ENCODE data around the gene CRNN. TPM values are rescaled to one million over a fixed set of nuclear protein-coding genes. Genes with fewer than 3 reads are reported as not detected.

Gene CRNN
- not detected in 2 replicates for total RNA-seq

DNA sequence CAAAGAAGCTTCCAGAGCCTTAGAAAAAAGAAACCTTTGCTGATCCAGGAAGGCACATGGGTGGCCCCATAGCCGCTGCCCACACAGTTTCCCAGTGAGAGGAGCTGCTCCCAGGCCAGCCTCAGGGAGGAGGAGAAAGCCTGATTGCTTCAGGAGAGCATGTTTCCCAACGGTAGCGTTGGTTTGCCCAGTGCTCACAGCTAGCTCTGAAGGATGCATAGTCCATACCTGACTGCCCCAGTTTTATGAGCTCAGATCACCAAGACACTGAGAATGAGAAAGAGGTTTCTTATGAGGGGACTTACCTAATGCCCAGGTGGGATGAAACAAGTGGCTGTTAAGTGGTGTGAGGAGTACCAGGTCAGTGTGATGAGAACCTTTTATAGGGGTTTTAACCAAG, at the start of gene CRNN:
Gene CRNN, minus strand, starts transcription at position 355 of the 400 bp plus-strand sequence. CDS start 2,030 bp downstream, outside the sequence.

DNA sequence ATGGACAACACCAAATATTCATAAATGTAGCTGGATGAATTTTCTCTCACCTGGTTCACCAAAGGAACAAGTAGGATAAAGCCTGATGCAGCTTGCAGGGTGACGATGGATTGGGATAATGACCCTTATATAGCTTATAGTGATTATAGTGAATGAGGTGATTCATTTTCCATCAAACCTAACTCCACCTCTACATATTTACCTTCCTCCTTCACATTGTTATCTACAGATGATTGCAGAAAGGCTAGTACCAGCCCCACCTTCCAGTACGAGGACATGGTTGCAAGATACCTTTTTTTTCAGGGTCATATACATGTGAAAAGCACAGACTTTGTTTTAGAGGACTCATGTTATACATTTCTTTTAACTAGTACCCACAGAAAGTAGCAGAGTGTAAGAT, 54.2 kb downstream of the CRNN start, which contains the start of gene FLG2:
Gene FLG2, minus strand, starts transcription at position 101 of the 400 bp plus-strand sequence. CDS start 1,122 bp downstream, outside the sequence.

Small RNA genes within 50 kb of the gene (small RNA-seq; reads per million reads assigned to genes)
- gene HMGN3P1: not detected

Other genes starting within 250 kb of the CRNN start
- gene HRNR, start 190.1 kb downstream of the CRNN start, total RNA-seq: not detected in 2 replicates
- gene FLG, start 89.0 kb downstream of the CRNN start, total RNA-seq: under 0.01 and 0.54 TPM in 2 replicates
- gene FLG2, start 54.3 kb downstream of the CRNN start, total RNA-seq: not detected in 2 replicates
- not detected in 2 replicates for gene LCE5A, start 96.5 kb upstream of the CRNN start, total RNA-seq
- not detected in 2 replicates for gene CRCT1, start 100.2 kb upstream of the CRNN start, total RNA-seq
- gene LCE3E, start 152.5 kb upstream of the CRNN start, total RNA-seq: not detected in 2 replicates
- gene LCE3D, start 166.3 kb upstream of the CRNN start, total RNA-seq: not detected in 2 replicates
- gene LCE3C, start 186.0 kb upstream of the CRNN start, total RNA-seq: not detected in 2 replicates
- not detected in 2 replicates for gene LCE3B, start 199.5 kb upstream of the CRNN start, total RNA-seq
- not detected in 2 replicates for gene LCE3A, start 208.8 kb upstream of the CRNN start, total RNA-seq
- gene LCE2D, start 249.1 kb upstream of the CRNN start, total RNA-seq: not detected in 2 replicates

All from articular chondrocyte of knee joint (primary cell).